GM12878 (cell line): ENCODE measurements around the gene EDC4. TPM values are rescaled to one million over a fixed set of nuclear protein-coding genes. Genes with fewer than 3 reads are reported as not detected.

Experiments
- CHD2 ChIP-seq: IDR thresholded peaks from 2 replicates; pipeline ENCODE4 v1.6.1; 2011; ENCODE audit warnings: low read depth, low read length, improper control_type of control experiment, borderline replicate concordance
- CREM ChIP-seq: IDR thresholded peaks from 2 replicates; pipeline ENCODE4 v1.6.1; 2014; ENCODE audit warnings: antibody characterized with exemption, low read depth
- EGR1 ChIP-seq, 2 experiments: IDR thresholded peaks; 1 replicate in 1 of 2; 2 replicates in 1 of 2; pipeline ENCODE4 v1.6.1; 2011 to 2012; ENCODE audit warnings: low read depth in 2 of 2, low read length in 2 of 2, borderline replicate concordance in 1 of 2, mild to moderate bottlenecking in 1 of 2, moderate library complexity in 1 of 2
- ETV6 ChIP-seq, 2 experiments: fragments of 450-650 bp in 1 of 2; IDR thresholded peaks in 1 of 2; conservative IDR thresholded peaks in 1 of 2; 2 replicates each; pipeline ENCODE4 v1.6.1; 2014; ENCODE audit warnings: antibody characterized with exemption in 1 of 2, borderline replicate concordance in 1 of 2, low read depth in 1 of 2, mild to moderate bottlenecking in 1 of 2, moderate library complexity in 1 of 2
- GABPA ChIP-seq: IDR thresholded peaks from 2 replicates; pipeline ENCODE4 v1.6.1; 2014; ENCODE audit warnings: antibody characterized with exemption, low read depth, mild to moderate bottlenecking, inconsistent platforms
- JUNB ChIP-seq: IDR thresholded peaks from 2 replicates; pipeline ENCODE4 v1.6.1; 2016; ENCODE audit warnings: antibody characterized with exemption, mild to moderate bottlenecking
- NR2F1 ChIP-seq: fragments of 450-650 bp; conservative IDR thresholded peaks from 2 replicates; pipeline ENCODE4 v1.6.1; 2017; ENCODE audit warnings: mild to moderate bottlenecking
- PAX8 ChIP-seq: fragments of 450-650 bp; IDR thresholded peaks from 2 replicates; pipeline ENCODE4 v1.6.1; 2017; ENCODE audit warnings: mild to moderate bottlenecking, moderate library complexity
- SREBF1 ChIP-seq: IDR thresholded peaks from 2 replicates; pipeline ENCODE4 v1.6.1; 2012; ENCODE audit warnings: mild to moderate bottlenecking, low read length
- STAT3 ChIP-seq: IDR thresholded peaks from 2 replicates; pipeline ENCODE4 v1.6.1; 2011; ENCODE audit warnings: low read depth, low read length, improper control_type of control experiment
- SUZ12 ChIP-seq: fragments of 200-600 bp; sonication (generic); IDR thresholded peaks from one replicate; pipeline ENCODE4 v1.6.1; 2018; ENCODE audit warnings: antibody characterized with exemption, mild to moderate bottlenecking; ENCODE audit not compliant: unreplicated experiment
- TARDBP ChIP-seq: IDR thresholded peaks from 2 replicates; pipeline ENCODE4 v1.6.1; 2016; ENCODE audit warnings: borderline replicate concordance
- TBL1XR1 ChIP-seq: IDR thresholded peaks from 2 replicates; pipeline ENCODE4 v1.6.1; 2012; ENCODE audit warnings: low read depth, low read length, improper control_type of control experiment
- ZBED1 ChIP-seq: IDR thresholded peaks from 2 replicates; pipeline ENCODE4 v1.6.1; 2016; ENCODE audit warnings: borderline replicate concordance
- polyA plus RNA-seq, 11 experiments: library from polyadenylated mRNA; depleted of rRNA in 4 of 11; unstranded in 6 of 11; stranded (reverse) in 5 of 11; fragments of >200 nt; fragmentation: Nextera tagmentation in 4 of 11; fragmentation: Illumina TruSeq in 1 of 11; extraction: Ambion mirVana in 4 of 11; extraction: Trizol in 1 of 11; gene quantifications; 1 replicate in 1 of 11; 2 replicates in 10 of 11; pipeline versions ENCODE4 v1.2.1 to v1.2.3, GENCODE V29; 2011 to 2016; ENCODE audit warnings: inconsistent platforms in 2 of 11, missing spikeins in 2 of 11, low read depth in 1 of 11
- total RNA-seq, 4 experiments: library from RNA; depleted of rRNA in 3 of 4; stranded (reverse); fragments of >200 nt in 3 of 4; fragmentation: Illumina TruSeq in 1 of 4; extraction: Trizol in 1 of 4; gene quantifications; 2 replicates each; pipeline versions ENCODE4 v1.2.1 to v1.2.3, GENCODE V29; 2013 to 2021
- TF ChIP-seq, protein P1 (sequence below): fragments of 450-650 bp; IDR thresholded peaks from 2 replicates; pipeline ENCODE4 v1.6.1; 2016; ENCODE audit warnings: mild to moderate bottlenecking, moderate library complexity, borderline replicate concordance
- TF ChIP-seq, protein P2 (sequence below): IDR thresholded peaks from 2 replicates; pipeline ENCODE4 v1.6.1; 2012; ENCODE audit warnings: low read depth, low read length, improper control_type of control experiment
- TF ChIP-seq, protein P3 (sequence below): IDR thresholded peaks from 2 replicates; pipeline ENCODE4 v1.6.1; 2011; ENCODE audit warnings: mild to moderate bottlenecking, low read depth, low read length, moderate library complexity; ENCODE audit not compliant: insufficient replicate concordance

Gene EDC4
- total and polyA plus RNA-seq, 10 of the 15 experiments (the other 5 are each of a cell fraction or from before 2014, with no cell fraction given) = 1.2 to 86.0 (median 53.4) TPM

DNA sequence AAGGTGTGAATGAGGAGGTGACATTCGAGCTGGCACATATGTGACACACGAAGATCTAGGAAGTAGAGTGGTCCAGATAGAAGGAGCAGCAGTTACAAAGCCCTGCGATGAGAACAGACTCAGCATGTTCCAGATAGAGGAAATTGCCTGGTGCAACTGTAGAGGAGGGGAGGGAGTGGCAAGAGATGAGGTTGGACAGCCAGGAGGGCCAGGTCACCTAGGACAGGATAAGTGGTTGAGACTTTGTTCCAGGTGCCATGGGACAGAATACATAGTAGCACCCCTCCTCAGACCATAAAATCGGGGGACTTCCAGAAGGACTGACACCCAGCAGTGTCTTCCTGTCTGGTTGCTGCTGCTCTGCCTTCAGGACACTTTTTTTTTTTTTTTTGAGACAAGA lies 14.4 kb upstream of the EDC4 start (continued):
- TF ChIP-seq, protein P1, sequence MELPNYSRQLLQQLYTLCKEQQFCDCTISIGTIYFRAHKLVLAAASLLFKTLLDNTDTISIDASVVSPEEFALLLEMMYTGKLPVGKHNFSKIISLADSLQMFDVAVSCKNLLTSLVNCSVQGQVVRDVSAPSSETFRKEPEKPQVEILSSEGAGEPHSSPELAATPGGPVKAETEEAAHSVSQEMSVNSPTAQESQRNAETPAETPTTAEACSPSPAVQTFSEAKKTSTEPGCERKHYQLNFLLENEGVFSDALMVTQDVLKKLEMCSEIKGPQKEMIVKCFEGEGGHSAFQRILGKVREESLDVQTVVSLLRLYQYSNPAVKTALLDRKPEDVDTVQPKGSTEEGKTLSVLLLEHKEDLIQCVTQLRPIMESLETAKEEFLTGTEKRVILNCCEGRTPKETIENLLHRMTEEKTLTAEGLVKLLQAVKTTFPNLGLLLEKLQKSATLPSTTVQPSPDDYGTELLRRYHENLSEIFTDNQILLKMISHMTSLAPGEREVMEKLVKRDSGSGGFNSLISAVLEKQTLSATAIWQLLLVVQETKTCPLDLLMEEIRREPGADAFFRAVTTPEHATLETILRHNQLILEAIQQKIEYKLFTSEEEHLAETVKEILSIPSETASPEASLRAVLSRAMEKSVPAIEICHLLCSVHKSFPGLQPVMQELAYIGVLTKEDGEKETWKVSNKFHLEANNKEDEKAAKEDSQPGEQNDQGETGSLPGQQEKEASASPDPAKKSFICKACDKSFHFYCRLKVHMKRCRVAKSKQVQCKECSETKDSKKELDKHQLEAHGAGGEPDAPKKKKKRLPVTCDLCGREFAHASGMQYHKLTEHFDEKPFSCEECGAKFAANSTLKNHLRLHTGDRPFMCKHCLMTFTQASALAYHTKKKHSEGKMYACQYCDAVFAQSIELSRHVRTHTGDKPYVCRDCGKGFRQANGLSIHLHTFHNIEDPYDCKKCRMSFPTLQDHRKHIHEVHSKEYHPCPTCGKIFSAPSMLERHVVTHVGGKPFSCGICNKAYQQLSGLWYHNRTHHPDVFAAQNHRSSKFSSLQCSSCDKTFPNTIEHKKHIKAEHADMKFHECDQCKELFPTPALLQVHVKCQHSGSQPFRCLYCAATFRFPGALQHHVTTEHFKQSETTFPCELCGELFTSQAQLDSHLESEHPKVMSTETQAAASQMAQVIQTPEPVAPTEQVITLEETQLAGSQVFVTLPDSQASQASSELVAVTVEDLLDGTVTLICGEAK = no peak
- TF ChIP-seq GABPA = no peak
- no peak for TF ChIP-seq JUNB
- TF ChIP-seq EGR1 (IDR thresholded peaks at IDR 0.05; ENCODE audit: borderline replicate concordance in 1 of 2, low read depth in 2 of 2, low read length in 2 of 2) = no peak
- no peak for TF ChIP-seq PAX8
- TF ChIP-seq STAT3 = no peak
- TF ChIP-seq ZBED1 = no peak
- no peak for TF ChIP-seq ETV6 (conservative IDR thresholded peaks at IDR 0.05 in 1 of 2, IDR thresholded peaks at IDR 0.05 in 1 of 2; ENCODE audit: borderline replicate concordance in 1 of 2, low read depth in 1 of 2)
- TF ChIP-seq, protein P2, sequence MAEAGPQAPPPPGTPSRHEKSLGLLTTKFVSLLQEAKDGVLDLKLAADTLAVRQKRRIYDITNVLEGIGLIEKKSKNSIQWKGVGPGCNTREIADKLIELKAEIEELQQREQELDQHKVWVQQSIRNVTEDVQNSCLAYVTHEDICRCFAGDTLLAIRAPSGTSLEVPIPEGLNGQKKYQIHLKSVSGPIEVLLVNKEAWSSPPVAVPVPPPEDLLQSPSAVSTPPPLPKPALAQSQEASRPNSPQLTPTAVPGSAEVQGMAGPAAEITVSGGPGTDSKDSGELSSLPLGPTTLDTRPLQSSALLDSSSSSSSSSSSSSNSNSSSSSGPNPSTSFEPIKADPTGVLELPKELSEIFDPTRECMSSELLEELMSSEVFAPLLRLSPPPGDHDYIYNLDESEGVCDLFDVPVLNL = no peak
- no peak for TF ChIP-seq NR2F1
- no peak for TF ChIP-seq TARDBP
- no peak for TF ChIP-seq CHD2
- TF ChIP-seq TBL1XR1 = no peak
- no peak for TF ChIP-seq CREM
- TF ChIP-seq, protein P3, sequence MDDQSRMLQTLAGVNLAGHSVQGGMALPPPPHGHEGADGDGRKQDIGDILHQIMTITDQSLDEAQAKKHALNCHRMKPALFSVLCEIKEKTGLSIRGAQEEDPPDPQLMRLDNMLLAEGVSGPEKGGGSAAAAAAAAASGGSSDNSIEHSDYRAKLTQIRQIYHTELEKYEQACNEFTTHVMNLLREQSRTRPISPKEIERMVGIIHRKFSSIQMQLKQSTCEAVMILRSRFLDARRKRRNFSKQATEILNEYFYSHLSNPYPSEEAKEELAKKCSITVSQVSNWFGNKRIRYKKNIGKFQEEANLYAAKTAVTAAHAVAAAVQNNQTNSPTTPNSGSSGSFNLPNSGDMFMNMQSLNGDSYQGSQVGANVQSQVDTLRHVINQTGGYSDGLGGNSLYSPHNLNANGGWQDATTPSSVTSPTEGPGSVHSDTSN = no peak
- TF ChIP-seq SUZ12 = no peak
- no peak for TF ChIP-seq SREBF1
